GM19023 (cell line): Measurements from ENCODE around the gene ARMC7.

Experiments
- ATAC-seq: cut with Tn5 transposase; IDR thresholded peaks from one replicate; pipeline ENCODE4 v1.9.1; 2021; ENCODE audit warnings: mild to moderate bottlenecking, moderate library complexity; ENCODE audit not compliant: unreplicated experiment

The ARMC7 gene

GRCh38 chr17:75098861-75099260 lies 10.9 kb upstream of the ARMC7 start:
- no peak for ATAC-seq

- ATAC-seq: no peak
These were observed 9.7 kb upstream of the ARMC7 start for GRCh38 chr17:75099881-75100595.

GRCh38 chr17:75102385-75102821 lies 7.4 kb upstream of the ARMC7 start:
- no peak for ATAC-seq

- ATAC-seq: no peak
These were observed 5.9 kb upstream of the ARMC7 start for GRCh38 chr17:75103601-75104554.

- no peak for ATAC-seq
These were observed 4.4 kb upstream of the ARMC7 start for GRCh38 chr17:75105126-75106080.

GRCh38 chr17:75108193-75108592 lies 1.6 kb upstream of the ARMC7 start:
- no peak for ATAC-seq

- ATAC-seq: no peak
These were observed 743 bp upstream of the ARMC7 start for GRCh38 chr17:75109046-75109406.

GRCh38 chr17:75110234-75110937 lies 617 bp downstream of the ARMC7 start:
- no peak for ATAC-seq

GRCh38 chr17:75111777-75112335 lies 2.1 kb downstream of the ARMC7 start:
- no peak for ATAC-seq

- ATAC-seq: no peak
These were observed 4.2 kb downstream of the ARMC7 start for GRCh38 chr17:75113798-75114551.

- ATAC-seq: no peak
These were observed 5.0 kb downstream of the ARMC7 start for GRCh38 chr17:75114552-75115314.

- ATAC-seq: no peak
These were observed 5.8 kb downstream of the ARMC7 start for GRCh38 chr17:75115555-75115954.

GRCh38 chr17:75116737-75117136 lies 7.0 kb downstream of the ARMC7 start:
- no peak for ATAC-seq

- no peak for ATAC-seq
These were observed 8.5 kb downstream of the ARMC7 start for GRCh38 chr17:75118307-75118706.

GRCh38 chr17:75124041-75124818 lies 14.5 kb downstream of the ARMC7 start:
- no peak for ATAC-seq

GRCh38 chr17:75124819-75125162 lies 15.0 kb downstream of the ARMC7 start:
- no peak for ATAC-seq

- no peak for ATAC-seq
These were observed 16.2 kb downstream of the ARMC7 start for GRCh38 chr17:75125984-75126383.

- no peak for ATAC-seq
These were observed 17.2 kb downstream of the ARMC7 start for GRCh38 chr17:75126954-75127353.
